Posterior cingulate gyrus (tissue), 11 donors: Measurements from ENCODE around the gene ZNF286A.
"Not testable (repeated sequence)": the region's sequence is repeated elsewhere in the genome, so short reads cannot be mapped to it uniquely, and the experiment has no call there.

Experiments
- DNase-seq, 10 donors: peaks; one replicate each; pipeline versions ENCODE4 v3.0.0 to v3.0.0-alpha.2; 2020 to 2021; ENCODE audit warnings: mixed read lengths in 3 of 10
- intact Hi-C: fragments of 100-400 bp; cut with DNase I; formaldehyde crosslinking; loops from one replicate; pipeline ENCODE4 v1.15.1; 2023

ZNF286A gene

GRCh38 chr17:15749403-15749802 is 49.9 kb downstream of the ZNF286A start:
- intact Hi-C loops, DNase-seq: not testable (repeated sequence)

- intact Hi-C loops, DNase-seq: not testable (repeated sequence)
Observed at GRCh38 chr17:15768865-15769533, 69.4 kb downstream of the ZNF286A start.
